ENCODE results near the gene DCHS2.

Gene DCHS2

GRCh38 chr4:154314248-154314647, 177.4 kb downstream of the DCHS2 start:
- H3K4ac ChIP-seq (ENCODE audit: low read depth, low read length): no peak overlapping the region
- peak; percentile 4 to 38 for DNase-seq
- H3K27me3 ChIP-seq (ENCODE audit: insufficient read depth, low read length): no peaks in the 10 kb centered on the region
- H3K4me1 ChIP-seq (ENCODE audit: control insufficient read depth in 1 of 2, insufficient read depth in 2 of 2, low read length in 2 of 2): no peaks in the 10 kb centered on the region
- H4K12ac ChIP-seq (ENCODE audit: low read depth, low read length): no peak overlapping the region
- WGBS (ENCODE audit: extremely low coverage, insufficient coverage, insufficient read length): no CpG with 5 or more reads among the region's 4 CpGs
- no peak overlapping the region for H3K4me3 ChIP-seq (ENCODE audit: low read depth, low read length)
- H2BK120ac ChIP-seq (ENCODE audit: insufficient read depth, low read length, poor library complexity): no peak overlapping the region
- H3K9ac ChIP-seq (ENCODE audit: low read length): no peak overlapping the region
- no peak overlapping the region for H3K18ac ChIP-seq (ENCODE audit: low read length)
- no peak overlapping the region for H2AK5ac ChIP-seq (ENCODE audit: low read length)
- no peak overlapping the region for H4K8ac ChIP-seq (ENCODE audit: low read depth, low read length)
- no peak overlapping the region for H3K23ac ChIP-seq (ENCODE audit: low read length)
- H2BK12ac ChIP-seq (ENCODE audit: low read length): no peak overlapping the region
- no peaks in the 10 kb centered on the region for H3K9me3 ChIP-seq (ENCODE audit: insufficient read depth, low read depth, low read length)
- no peak overlapping the region for H3K14ac ChIP-seq (ENCODE audit: low read length)
- no peak overlapping the region for H2AFZ ChIP-seq (ENCODE audit: insufficient read depth, low read length, poor library complexity)
- no peak overlapping the region for H3K27ac ChIP-seq (ENCODE audit: low read depth, low read length)
- H3K79me1 ChIP-seq (ENCODE audit: low read length): no peaks in the 10 kb centered on the region
- H2BK5ac ChIP-seq (ENCODE audit: low read depth, low read length, poor library complexity): no peak overlapping the region
- no peak overlapping the region for H4K91ac ChIP-seq (ENCODE audit: low read depth, low read length)
- H3K79me2 ChIP-seq (ENCODE audit: control insufficient read depth, insufficient read depth, low read length, poor library complexity): no peaks in the 10 kb centered on the region
- no peak overlapping the region for H3K4me2 ChIP-seq (ENCODE audit: low read length)
- no peaks in the 10 kb centered on the region for H3K36me3 ChIP-seq (ENCODE audit: control insufficient read depth in 1 of 2, insufficient read depth in 2 of 2, low read length in 2 of 2)

GRCh38 chr4:154313004-154313585, 178.5 kb downstream of the DCHS2 start:
- Histone ChIP-seq H3K27me3 (ENCODE audit: insufficient read depth, low read length) (no peaks in the 10 kb centered on the region), H2BK120ac (ENCODE audit: insufficient read depth, low read length, poor library complexity) (no peak overlapping the region), H3K23ac (ENCODE audit: low read length) (no peak overlapping the region), H3K4ac (ENCODE audit: low read depth, low read length) (no peak overlapping the region), H3K9me3 (ENCODE audit: insufficient read depth, low read depth, low read length) (no peaks in the 10 kb centered on the region), H3K79me1 (ENCODE audit: low read length) (no peaks in the 10 kb centered on the region), H4K12ac (ENCODE audit: low read depth, low read length) (no peak overlapping the region), H3K27ac (ENCODE audit: low read depth, low read length) (no peak overlapping the region), H2AK5ac (ENCODE audit: low read length) (no peak overlapping the region), H3K79me2 (ENCODE audit: control insufficient read depth, insufficient read depth, low read length, poor library complexity) (no peaks in the 10 kb centered on the region), H2BK12ac (ENCODE audit: low read length) (no peak overlapping the region), H4K8ac (ENCODE audit: low read depth, low read length) (no peak overlapping the region), H2AFZ (ENCODE audit: insufficient read depth, low read length, poor library complexity) (no peak overlapping the region), H3K9ac (ENCODE audit: low read length) (no peak overlapping the region), H2BK5ac (ENCODE audit: low read depth, low read length, poor library complexity) (no peak overlapping the region), H3K18ac (ENCODE audit: low read length) (no peak overlapping the region), H3K36me3 (ENCODE audit: control insufficient read depth in 1 of 2, insufficient read depth in 2 of 2, low read length in 2 of 2) (no peaks in the 10 kb centered on the region), H3K14ac (ENCODE audit: low read length) (no peak overlapping the region), H4K91ac (ENCODE audit: low read depth, low read length) (no peak overlapping the region), H3K4me1 (ENCODE audit: control insufficient read depth in 1 of 2, insufficient read depth in 2 of 2, low read length in 2 of 2) (no peaks in the 10 kb centered on the region), H3K4me2 (ENCODE audit: low read length) (no peak overlapping the region), H3K4me3 (ENCODE audit: low read depth, low read length) (no peak overlapping the region)
- no CpG with 5 or more reads among the region's 5 CpGs for WGBS (ENCODE audit: extremely low coverage, insufficient coverage, insufficient read length)
- DNase-seq: no peak

GRCh38 chr4:154312246-154312645, 179.4 kb downstream of the DCHS2 start:
- Histone ChIP-seq H4K12ac (ENCODE audit: low read depth, low read length) (no peak overlapping the region), H2AFZ (ENCODE audit: insufficient read depth, low read length, poor library complexity) (no peak overlapping the region), H4K8ac (ENCODE audit: low read depth, low read length) (no peak overlapping the region), H3K9ac (ENCODE audit: low read length) (no peak overlapping the region), H3K79me1 (ENCODE audit: low read length) (no peaks in the 10 kb centered on the region), H3K79me2 (ENCODE audit: control insufficient read depth, insufficient read depth, low read length, poor library complexity) (no peaks in the 10 kb centered on the region), H3K9me3 (ENCODE audit: insufficient read depth, low read depth, low read length) (no peaks in the 10 kb centered on the region), H3K4ac (ENCODE audit: low read depth, low read length) (no peak overlapping the region), H2BK5ac (ENCODE audit: low read depth, low read length, poor library complexity) (no peak overlapping the region), H4K91ac (ENCODE audit: low read depth, low read length) (no peak overlapping the region), H2BK120ac (ENCODE audit: insufficient read depth, low read length, poor library complexity) (no peak overlapping the region), H3K36me3 (ENCODE audit: control insufficient read depth in 1 of 2, insufficient read depth in 2 of 2, low read length in 2 of 2) (no peaks in the 10 kb centered on the region), H2BK12ac (ENCODE audit: low read length) (no peak overlapping the region), H3K4me2 (ENCODE audit: low read length) (no peak overlapping the region), H3K27me3 (ENCODE audit: insufficient read depth, low read length) (no peaks in the 10 kb centered on the region), H3K27ac (ENCODE audit: low read depth, low read length) (no peak overlapping the region), H3K18ac (ENCODE audit: low read length) (no peak overlapping the region), H3K4me3 (ENCODE audit: low read depth, low read length) (no peak overlapping the region), H2AK5ac (ENCODE audit: low read length) (no peak overlapping the region), H3K23ac (ENCODE audit: low read length) (no peak overlapping the region), H3K14ac (ENCODE audit: low read length) (no peak overlapping the region), H3K4me1 (ENCODE audit: control insufficient read depth in 1 of 2, insufficient read depth in 2 of 2, low read length in 2 of 2) (no peaks in the 10 kb centered on the region)
- DNase-seq: no peak
- no CpG with 5 or more reads among the region's 7 CpGs for WGBS (ENCODE audit: extremely low coverage, insufficient coverage, insufficient read length)

GRCh38 chr4:154310578-154310977, 181.0 kb downstream of the DCHS2 start:
- no peaks in the 10 kb centered on the region for H3K27me3 ChIP-seq (ENCODE audit: insufficient read depth, low read length)
- H3K4me1 ChIP-seq (ENCODE audit: control insufficient read depth in 1 of 2, insufficient read depth in 2 of 2, low read length in 2 of 2): no peaks in the 10 kb centered on the region
- H3K9me3 ChIP-seq (ENCODE audit: insufficient read depth, low read depth, low read length): no peaks in the 10 kb centered on the region
- H3K4me3 ChIP-seq (ENCODE audit: low read depth, low read length): no peak overlapping the region
- H4K91ac ChIP-seq (ENCODE audit: low read depth, low read length): no peak overlapping the region
- H3K4me2 ChIP-seq (ENCODE audit: low read length): no peak overlapping the region
- no peak overlapping the region for H4K8ac ChIP-seq (ENCODE audit: low read depth, low read length)
- H2BK120ac ChIP-seq (ENCODE audit: insufficient read depth, low read length, poor library complexity): no peak overlapping the region
- no peak overlapping the region for H3K9ac ChIP-seq (ENCODE audit: low read length)
- H3K4ac ChIP-seq (ENCODE audit: low read depth, low read length): no peak overlapping the region
- no peak overlapping the region for H3K14ac ChIP-seq (ENCODE audit: low read length)
- DNase-seq: no peak
- H3K36me3 ChIP-seq (ENCODE audit: control insufficient read depth in 1 of 2, insufficient read depth in 2 of 2, low read length in 2 of 2): no peaks in the 10 kb centered on the region
- H3K18ac ChIP-seq (ENCODE audit: low read length): no peak overlapping the region
- no peak overlapping the region for H2AK5ac ChIP-seq (ENCODE audit: low read length)
- H4K12ac ChIP-seq (ENCODE audit: low read depth, low read length): no peak overlapping the region
- H3K79me1 ChIP-seq (ENCODE audit: low read length): no peaks in the 10 kb centered on the region
- no peak overlapping the region for H3K27ac ChIP-seq (ENCODE audit: low read depth, low read length)
- H3K79me2 ChIP-seq (ENCODE audit: control insufficient read depth, insufficient read depth, low read length, poor library complexity): no peaks in the 10 kb centered on the region
- no peak overlapping the region for H2BK5ac ChIP-seq (ENCODE audit: low read depth, low read length, poor library complexity)
- no peak overlapping the region for H2BK12ac ChIP-seq (ENCODE audit: low read length)
- H2AFZ ChIP-seq (ENCODE audit: insufficient read depth, low read length, poor library complexity): no peak overlapping the region
- no peak overlapping the region for H3K23ac ChIP-seq (ENCODE audit: low read length)
